ENCODE data around the gene APBB1. TPM values are rescaled to one million over a fixed set of nuclear protein-coding genes. Genes with fewer than 3 reads are reported as not detected.

APBB1 gene
- total and polyA plus RNA-seq, 8 donors = 11.4 to 69.3 (median 16.8) TPM

- no peaks in the 10 kb centered on the region for H3K27me3 ChIP-seq
- ATAC-seq (peak; percentile 95 to 97 (median 96)), FAIRE-seq (no peak), DNase-seq (peak; percentile 92 to 97 (median 94))
- H3K36me3 ChIP-seq = no peaks in the 10 kb centered on the region
- peaks cover 0 to 29% (median 9%) of the 10 kb centered on the region in 3 donors for H3K4me1 ChIP-seq
- H3K4me3 ChIP-seq = peak within 1 kb of the TSS; percentile 60 to 83 (median 82)
- no peak for TF ChIP-seq CTCF (IDR thresholded peaks at IDR 0.05)
- H3K9me3 ChIP-seq = no peaks in the 10 kb centered on the region
- intact Hi-C loops (cut with DNase I) = loop anchor here in 1 of 3 donors (10.0 kb wide), 1 partner anchor 115 kb away; no protein-coding TSS in a partner anchor
- WGBS, 2 donors = 0% methylated on average over 50 to 63 of the region's 63 CpGs
- peak within 1 kb of the TSS; percentile 82 to 94 (median 92) for H3K27ac ChIP-seq
These were observed 28.8 kb downstream of the APBB1 start, which contains the start of gene SMPD1 for GRCh38 chr11:6389905-6390717. Gene SMPD1, plus strand, starts transcription at chr11:6390474. Its CDS starts 125 bp downstream, at chr11:6390599.

GRCh38 chr11:6388748-6389147 lies 30.1 kb downstream of the APBB1 start:
- H3K9me3 ChIP-seq = no peaks in the 10 kb centered on the region
- H3K27ac ChIP-seq = peak overlapping the region; percentile 82 to 94 (median 92)
- FAIRE-seq = no peak
- H3K4me3 ChIP-seq = no peak overlapping the region
- no peaks in the 10 kb centered on the region for H3K27me3 ChIP-seq
- H3K4me1 ChIP-seq = peaks cover 0 to 29% (median 9%) of the 10 kb centered on the region in 3 donors
- DNase-seq = no peak
- H3K36me3 ChIP-seq = no peaks in the 10 kb centered on the region
- no peak for ATAC-seq
- WGBS, 2 donors = 95% methylated on average over 1 of the region's 1 CpG
- TF ChIP-seq CTCF (IDR thresholded peaks at IDR 0.05) = no peak
- intact Hi-C loops (cut with DNase I) = loop anchor here in 1 of 3 donors (10.0 kb wide), 1 partner anchor 116 kb away; no protein-coding TSS in a partner anchor

GRCh38 chr11:6387811-6388599 lies 30.9 kb downstream of the APBB1 start:
- Histone ChIP-seq H3K4me1 (peaks cover 0 to 29% (median 9%) of the 10 kb centered on the region in 3 donors), H3K9me3 (no peaks in the 10 kb centered on the region), H3K4me3 (no peak overlapping the region), H3K36me3 (no peaks in the 10 kb centered on the region), H3K27me3 (no peaks in the 10 kb centered on the region), H3K27ac (peak overlapping the region in 3 of 4 donors; percentile 31 to 91 (median 59))
- ATAC-seq = no peak
- WGBS, 2 donors = 43 to 53% methylated on average over 12 of the region's 12 CpGs
- TF ChIP-seq CTCF (IDR thresholded peaks at IDR 0.05) = no peak
- no peak for FAIRE-seq
- no peak for DNase-seq
- intact Hi-C loops (cut with DNase I) = loop anchor here in 1 of 3 donors (10.0 kb wide), 1 partner anchor 117 kb away; no protein-coding TSS in a partner anchor

GRCh38 chr11:6385046-6385777 lies 33.7 kb downstream of the APBB1 start:
- DNase-seq = no peak
- no peak for TF ChIP-seq CTCF (IDR thresholded peaks at IDR 0.05)
- Histone ChIP-seq H3K4me1 (peaks cover 0 to 21% (median 9%) of the 10 kb centered on the region in 3 donors), H3K27me3 (no peaks in the 10 kb centered on the region), H3K4me3 (no peak overlapping the region), H3K27ac (no peak overlapping the region), H3K9me3 (no peaks in the 10 kb centered on the region), H3K36me3 (no peaks in the 10 kb centered on the region)
- no peak for ATAC-seq
- no peak for FAIRE-seq
- intact Hi-C loops (cut with DNase I) = loop anchor here in 1 of 3 donors (10.0 kb wide), 1 partner anchor 120 kb away; no protein-coding TSS in a partner anchor
- 93 to 94% methylated on average over 7 of the region's 7 CpGs for WGBS, 2 donors
